ENCODE measurements around the gene TTLL11. TPM values are rescaled to one million over a fixed set of nuclear protein-coding genes. Genes with fewer than 3 reads are reported as not detected.

The TTLL11 gene
- total RNA-seq, 1 experiment from 2014 or later, result 1.6 TPM

DNA sequence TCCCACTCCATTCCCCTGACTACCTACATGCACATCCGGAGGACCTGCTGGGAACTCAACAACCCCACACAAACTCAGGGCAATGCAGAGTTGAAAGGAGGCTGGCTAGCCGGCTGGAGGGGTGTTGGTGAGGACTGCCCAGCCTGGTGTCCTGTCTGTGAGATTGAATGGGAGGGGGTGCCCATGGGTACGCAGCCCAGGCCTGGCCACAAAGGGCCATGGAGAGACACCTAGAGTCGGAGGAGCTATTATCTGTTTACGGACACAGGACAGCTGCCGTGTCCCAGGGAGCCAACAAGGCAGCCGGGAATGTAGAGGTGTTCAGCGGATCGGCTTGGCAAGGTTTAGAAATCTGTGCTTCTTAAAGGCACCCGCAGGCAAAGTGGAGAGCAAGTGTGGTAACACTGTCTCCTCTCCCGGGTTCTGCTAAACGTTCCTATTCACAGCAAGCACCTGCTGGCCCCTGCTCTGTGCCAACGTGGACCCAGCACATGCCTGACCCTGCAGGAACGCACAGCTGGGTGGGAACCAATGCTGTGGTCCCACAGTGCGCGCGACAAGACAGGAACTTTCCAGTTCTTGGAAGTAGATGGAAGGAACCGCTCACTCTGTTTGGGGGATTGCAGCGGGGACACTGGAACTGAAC, 275.0 kb downstream of the TTLL11 start:
- in situ Hi-C loops (cut with HindIII; ENCODE audit: low pct_unique_long_range_greater_than_20kb, low sequenced_read_pairs), result no loop called here
- DNase-seq (ENCODE audit: low read depth, low spot score), result no peak

DNA sequence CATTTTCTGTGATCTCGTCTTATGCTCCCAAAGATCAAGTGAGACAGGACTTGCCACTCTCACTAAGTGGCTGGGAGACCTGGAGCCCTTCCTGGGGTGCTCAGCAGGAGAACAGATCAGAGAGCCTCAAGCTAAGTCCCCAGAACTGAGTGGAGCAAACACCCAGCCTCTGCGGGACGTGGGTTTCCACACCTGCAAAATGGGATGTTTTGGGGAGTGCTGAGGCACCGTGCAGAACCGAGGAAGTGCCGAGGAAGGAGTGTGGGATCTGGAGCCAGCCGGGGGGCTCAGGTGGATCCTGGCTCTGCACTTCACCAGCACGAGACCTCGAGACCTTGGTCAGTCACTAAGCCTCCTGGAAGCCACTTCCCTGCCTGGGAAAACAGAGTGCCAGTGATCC, 275.6 kb downstream of the TTLL11 start:
- in situ Hi-C loops (cut with HindIII; ENCODE audit: low pct_unique_long_range_greater_than_20kb, low sequenced_read_pairs), result no loop called here
- DNase-seq (ENCODE audit: low read depth, low spot score), result no peak

DNA sequence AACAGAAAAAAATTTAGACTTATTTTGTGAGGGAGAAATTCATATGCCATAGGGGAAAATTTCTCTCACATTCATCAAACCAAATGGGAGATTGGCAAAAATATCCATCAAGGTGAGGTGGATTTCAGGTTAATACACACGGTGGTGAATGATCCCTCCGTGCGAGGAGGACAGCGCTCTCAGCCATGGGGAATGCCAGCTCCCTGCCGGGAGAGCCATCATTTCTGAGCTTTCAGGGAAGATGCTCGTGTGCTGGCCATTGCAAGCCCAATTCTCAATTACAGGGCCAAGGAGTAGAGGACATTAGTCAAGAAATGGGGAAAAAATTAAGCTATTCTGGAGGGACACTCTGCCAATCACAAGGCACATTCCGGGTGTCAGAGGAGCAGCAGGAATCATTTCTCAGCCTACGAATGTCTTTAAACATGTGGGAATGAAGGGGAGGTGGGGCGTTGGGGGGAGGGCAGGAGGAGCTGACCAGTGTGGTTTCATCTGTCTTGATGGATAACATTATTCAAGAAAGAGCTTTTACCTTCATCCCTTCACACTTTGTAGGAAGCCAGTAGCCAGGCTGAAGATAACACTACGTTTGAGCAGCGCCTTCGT, 276.2 kb downstream of the TTLL11 start:
- no peak for DNase-seq (ENCODE audit: low read depth, low spot score)
- in situ Hi-C loops (cut with HindIII; ENCODE audit: low pct_unique_long_range_greater_than_20kb, low sequenced_read_pairs), result no loop called here

DNA sequence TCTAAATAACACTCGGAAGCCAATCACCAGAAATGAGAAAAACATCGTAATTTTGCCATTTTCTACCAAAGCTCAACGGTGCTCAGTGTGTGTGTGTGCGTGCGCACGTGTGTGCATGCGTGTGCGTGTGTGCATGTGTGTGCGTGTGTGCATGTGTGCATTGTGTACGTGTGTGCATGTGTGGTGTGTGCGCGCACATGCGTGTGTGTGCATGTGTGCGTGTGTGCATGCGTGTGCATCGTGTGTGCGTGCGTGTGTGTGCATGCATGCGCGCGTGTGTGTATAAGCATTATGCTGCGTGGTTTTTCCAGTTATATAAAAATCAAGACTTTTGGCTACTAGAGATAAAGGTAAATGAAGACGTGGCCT, 276.7 kb downstream of the TTLL11 start:
- no peak for DNase-seq (ENCODE audit: low read depth, low spot score)
- in situ Hi-C loops (cut with HindIII; ENCODE audit: low pct_unique_long_range_greater_than_20kb, low sequenced_read_pairs), result no loop called here

DNA sequence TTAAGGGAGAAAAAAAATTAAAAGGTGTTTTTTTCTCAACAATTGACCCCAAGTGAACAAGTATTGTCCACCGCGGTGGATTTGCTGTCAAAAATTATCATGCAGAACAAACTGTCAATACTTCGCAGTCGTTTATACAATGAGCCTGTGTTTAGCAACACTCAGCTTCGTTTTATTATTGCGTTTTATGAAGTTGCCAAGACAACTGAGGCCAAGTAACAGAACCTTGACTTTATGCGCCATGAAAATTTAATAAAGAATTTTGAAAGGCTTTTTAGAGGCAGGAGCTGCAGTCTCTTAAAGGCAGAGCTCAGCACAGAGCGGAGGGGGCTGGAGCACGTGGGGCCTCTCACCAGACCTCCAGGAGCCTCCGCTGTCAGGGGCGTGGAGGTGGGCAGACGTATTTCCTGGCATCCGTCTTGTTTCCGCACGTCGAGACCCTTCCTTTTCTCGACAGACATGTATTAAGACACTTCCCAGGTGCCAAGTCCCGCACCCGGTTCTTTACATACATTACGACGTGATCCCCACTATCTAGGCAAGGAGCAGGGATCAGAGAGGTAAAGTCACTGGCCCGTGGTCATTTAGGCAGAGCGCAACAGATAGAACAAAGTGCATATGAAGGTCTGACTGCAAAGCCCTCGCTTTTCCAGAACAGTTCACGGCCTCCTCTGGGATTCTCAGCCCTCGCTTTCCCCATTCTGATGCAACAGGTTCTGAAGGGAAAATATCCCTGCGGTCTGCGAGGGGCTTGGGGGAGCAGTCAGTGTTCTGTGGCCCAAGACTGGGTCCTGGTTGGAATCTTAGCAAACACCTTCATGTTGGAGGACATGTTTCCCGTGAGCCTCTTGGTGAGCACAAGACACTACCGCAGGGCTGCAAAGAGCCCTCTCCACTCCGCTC, 277.3 kb downstream of the TTLL11 start:
- no peak for DNase-seq (ENCODE audit: low read depth, low spot score)
- in situ Hi-C loops (cut with HindIII; ENCODE audit: low pct_unique_long_range_greater_than_20kb, low sequenced_read_pairs), result no loop called here

DNA sequence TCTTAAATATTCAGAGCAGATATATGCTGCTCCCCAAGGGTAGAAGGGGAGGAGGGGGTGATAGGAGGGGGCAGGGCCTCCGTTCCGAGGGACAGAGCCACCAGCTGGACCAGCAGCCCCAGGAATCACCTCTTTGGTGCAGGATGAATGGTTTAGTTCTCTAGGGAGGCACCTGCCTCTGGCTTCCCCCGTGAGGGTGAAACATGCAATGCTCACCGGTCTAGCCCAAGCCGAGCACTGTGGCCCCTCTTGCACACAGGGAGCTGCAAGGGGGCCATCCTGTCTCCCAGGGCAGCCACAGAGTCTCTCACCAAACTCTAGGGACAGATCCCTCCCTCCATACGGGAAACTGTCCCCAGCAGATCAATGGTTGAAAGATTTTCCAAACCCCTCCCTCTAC, 278.0 kb downstream of the TTLL11 start:
- in situ Hi-C loops (cut with HindIII; ENCODE audit: low pct_unique_long_range_greater_than_20kb, low sequenced_read_pairs), result no loop called here
- DNase-seq (ENCODE audit: low read depth, low spot score), result no peak

DNA sequence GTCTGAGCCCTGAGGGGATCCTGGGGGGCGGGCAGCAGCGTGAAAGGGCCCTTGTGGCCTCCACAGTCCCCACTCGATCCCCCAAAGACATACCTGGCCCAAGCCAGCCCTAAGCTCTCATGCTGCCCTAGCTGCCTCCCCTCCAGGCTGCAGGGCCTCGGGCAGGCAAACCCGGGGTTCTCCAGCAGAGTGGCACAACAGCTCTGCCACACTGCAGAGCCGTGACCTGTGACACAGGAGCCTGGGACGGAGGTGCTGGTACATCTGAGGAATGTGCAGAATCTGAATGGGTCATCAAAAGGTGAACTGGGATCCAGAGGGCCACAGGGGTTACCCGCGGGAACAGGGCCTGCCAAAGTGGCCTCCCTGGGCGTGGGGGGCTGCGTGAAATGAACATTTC, 278.5 kb downstream of the TTLL11 start:
- DNase-seq (ENCODE audit: low read depth, low spot score), result no peak
- in situ Hi-C loops (cut with HindIII; ENCODE audit: low pct_unique_long_range_greater_than_20kb, low sequenced_read_pairs), result no loop called here

DNA sequence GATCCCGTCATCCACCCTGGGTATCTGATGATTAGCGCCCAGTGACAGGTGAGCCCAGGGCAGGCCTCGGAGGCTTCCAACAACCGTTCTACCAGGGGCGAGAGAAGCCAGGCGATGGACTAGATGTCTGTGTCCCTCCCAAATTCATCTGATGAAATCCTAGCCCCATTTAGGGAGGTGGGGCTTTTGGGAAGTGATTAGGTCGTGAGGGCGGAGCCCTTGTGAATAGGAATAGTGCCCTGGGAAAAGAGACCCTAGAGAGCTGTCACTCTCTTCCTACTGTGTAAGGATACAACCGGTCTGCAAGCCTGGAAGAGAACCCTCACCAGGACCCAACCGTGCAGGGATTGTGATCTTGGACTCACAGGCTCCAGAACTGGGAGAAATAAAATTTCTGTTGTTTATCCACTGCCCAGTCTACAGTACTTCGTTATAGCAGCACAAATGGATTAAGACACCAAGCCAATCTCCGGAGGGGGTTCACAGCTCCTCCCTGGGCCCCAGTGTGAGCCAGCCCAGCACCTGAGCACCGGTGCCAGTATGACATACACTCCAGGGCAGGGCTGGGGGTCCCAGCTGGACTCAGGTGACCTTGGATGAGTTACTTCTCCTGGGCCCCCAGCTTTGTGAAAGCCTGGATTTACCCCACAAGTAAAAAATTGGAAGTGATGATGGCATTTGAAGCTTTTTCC, 279.4 kb downstream of the TTLL11 start:
- in situ Hi-C loops (cut with HindIII; ENCODE audit: low pct_unique_long_range_greater_than_20kb, low sequenced_read_pairs), result no loop called here
- DNase-seq (ENCODE audit: low read depth, low spot score), result no peak

DNA sequence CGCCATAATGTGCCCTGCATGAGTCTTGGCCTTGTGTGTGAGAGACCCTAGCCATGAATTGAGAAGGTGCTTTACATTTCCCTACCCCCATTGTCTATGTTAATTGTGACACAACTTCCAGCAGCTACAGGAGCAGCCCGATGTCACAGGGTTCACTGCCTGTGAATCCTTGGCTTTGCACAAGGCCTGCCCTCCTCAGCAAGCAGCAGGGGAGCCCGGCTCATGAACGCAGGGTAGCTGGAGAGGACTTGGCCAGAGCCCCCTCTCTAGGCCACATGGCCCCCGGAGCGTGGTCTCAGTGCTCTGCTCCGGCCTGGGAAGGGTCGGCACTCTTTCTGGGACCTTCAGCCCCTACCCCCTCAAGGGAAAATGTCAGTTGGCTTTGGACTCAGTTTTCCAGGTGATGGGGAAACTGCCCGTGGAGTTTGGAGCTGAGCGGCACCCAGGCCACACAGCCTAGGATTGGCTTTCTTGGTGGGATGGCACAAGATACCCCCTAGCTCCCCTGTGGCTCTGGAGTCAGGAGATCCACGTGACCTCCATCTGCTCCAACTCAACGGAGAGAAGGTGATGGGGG, 280.9 kb downstream of the TTLL11 start:
- in situ Hi-C loops (cut with HindIII; ENCODE audit: low pct_unique_long_range_greater_than_20kb, low sequenced_read_pairs), result no loop called here
- no peak for DNase-seq (ENCODE audit: low read depth, low spot score)

DNA sequence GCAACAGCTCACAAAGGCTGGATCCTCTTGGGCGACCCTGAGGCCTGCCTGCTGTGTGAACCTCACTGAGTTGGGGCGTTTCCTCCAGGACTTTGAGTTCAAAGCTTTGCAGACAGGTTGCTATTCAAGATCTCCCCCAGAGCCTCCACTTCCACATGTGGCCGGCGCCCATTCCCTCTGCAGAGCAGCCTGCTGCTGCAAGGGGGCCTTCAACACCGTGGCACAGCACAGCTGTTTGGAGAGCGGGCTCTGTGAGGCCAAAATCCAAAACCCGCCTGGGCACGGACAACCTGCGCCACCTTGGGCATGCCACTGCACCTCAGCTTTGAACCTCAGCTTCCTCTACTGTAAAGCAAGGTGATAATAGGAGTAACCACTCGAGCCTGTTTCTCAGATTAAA, 281.4 kb downstream of the TTLL11 start:
- no peak for DNase-seq (ENCODE audit: low read depth, low spot score)
- in situ Hi-C loops (cut with HindIII; ENCODE audit: low pct_unique_long_range_greater_than_20kb, low sequenced_read_pairs), result no loop called here

DNA sequence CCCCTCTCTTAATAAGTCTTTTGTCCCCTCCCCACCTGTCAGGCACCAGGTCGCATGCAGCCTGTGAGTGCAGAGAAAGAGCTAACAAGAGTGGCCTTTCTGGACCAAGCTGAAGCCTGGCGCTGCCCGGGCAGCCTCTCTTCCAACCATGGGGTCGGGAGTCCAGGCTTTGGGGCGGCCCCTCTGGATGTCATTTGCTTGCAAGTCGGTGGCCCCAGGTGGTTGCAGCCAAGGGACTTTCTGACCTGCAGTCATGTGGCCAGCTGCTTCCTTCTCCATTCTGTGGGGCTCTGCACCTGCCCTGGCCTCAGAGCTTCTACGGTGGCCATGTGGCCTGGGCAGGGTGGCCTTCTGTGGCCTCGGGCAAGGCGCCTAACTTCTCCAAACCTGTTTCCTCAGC, 282.0 kb downstream of the TTLL11 start:
- DNase-seq (ENCODE audit: low read depth, low spot score), result no peak
- in situ Hi-C loops (cut with HindIII; ENCODE audit: low pct_unique_long_range_greater_than_20kb, low sequenced_read_pairs), result no loop called here

DNA sequence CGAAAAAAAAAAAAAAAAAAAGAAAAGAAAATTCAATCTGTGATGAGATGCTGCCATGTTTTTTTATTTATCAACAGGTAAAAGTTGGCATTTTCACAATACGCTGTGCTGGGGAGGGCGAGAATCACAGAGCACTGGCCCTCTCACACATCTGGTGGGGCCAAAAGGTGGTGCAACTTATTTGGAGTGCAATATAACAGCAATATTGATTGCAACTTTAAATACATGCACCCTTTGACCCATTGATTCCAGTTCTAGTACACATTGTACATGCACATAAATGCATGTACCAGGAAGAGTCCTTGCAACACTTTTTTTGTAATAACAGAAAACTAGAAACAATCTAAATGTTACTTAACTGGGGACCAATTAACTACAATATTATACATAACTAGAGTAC, 282.6 kb downstream of the TTLL11 start:
- in situ Hi-C loops (cut with HindIII; ENCODE audit: low pct_unique_long_range_greater_than_20kb, low sequenced_read_pairs), result no loop called here
- DNase-seq (ENCODE audit: low read depth, low spot score), result no peak

DNA sequence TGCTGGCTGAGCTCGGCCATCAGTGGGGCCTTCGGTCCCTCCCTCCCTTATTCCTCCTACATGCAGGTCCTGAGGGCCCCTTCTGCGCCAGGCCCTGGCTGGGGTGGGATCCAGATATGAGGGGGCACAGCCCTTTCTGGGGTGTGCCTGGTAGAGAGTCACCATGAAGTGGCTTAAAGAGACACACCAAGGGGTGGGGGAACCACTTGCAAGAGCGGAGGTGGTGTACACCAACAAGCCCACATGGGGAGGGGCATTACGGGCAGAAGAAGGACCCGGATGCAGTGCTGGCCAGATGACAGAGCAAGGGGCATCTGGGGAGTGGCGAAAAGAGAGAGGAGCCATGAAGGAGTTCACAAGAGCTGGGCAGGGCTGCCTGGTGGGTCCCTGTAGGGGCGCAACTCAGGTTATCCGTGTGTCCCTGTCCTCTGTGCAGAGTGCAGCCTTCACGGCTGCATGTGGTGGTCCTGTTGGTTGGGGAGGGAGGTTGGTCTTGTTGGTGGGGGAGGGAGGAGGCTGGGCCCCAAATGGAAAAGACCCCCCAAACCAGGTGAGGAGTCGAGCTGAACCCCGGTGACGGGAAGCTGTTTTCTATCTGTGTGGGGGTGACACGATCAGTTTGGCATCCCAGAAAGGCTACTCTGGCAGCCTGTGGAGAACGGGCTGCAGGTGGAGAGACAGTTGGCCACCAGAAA, 283.6 kb downstream of the TTLL11 start:
- in situ Hi-C loops (cut with HindIII; ENCODE audit: low pct_unique_long_range_greater_than_20kb, low sequenced_read_pairs), result no loop called here
- no peak for DNase-seq (ENCODE audit: low read depth, low spot score)

DNA sequence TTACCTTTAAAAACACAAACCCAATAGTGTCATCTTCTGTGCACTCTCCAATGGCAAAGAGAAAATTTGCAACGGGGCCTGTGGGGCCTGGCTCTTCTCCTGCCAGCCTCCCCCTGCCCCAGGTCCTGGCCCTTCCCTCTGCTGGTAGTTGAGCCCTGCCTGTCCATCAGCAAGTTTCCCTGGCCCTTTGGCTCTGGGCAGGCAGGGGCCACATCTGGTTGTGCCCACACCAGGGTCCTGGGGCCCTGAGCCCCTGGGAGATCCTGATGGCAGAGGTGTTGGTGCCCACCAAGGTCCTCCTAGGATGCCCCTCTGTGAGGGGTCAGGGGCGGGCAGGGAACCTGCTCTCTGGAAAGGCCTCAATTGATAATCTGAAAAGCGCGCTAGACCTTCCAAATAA, 284.3 kb downstream of the TTLL11 start:
- DNase-seq (ENCODE audit: low read depth, low spot score), result no peak
- in situ Hi-C loops (cut with HindIII; ENCODE audit: low pct_unique_long_range_greater_than_20kb, low sequenced_read_pairs), result no loop called here

DNA sequence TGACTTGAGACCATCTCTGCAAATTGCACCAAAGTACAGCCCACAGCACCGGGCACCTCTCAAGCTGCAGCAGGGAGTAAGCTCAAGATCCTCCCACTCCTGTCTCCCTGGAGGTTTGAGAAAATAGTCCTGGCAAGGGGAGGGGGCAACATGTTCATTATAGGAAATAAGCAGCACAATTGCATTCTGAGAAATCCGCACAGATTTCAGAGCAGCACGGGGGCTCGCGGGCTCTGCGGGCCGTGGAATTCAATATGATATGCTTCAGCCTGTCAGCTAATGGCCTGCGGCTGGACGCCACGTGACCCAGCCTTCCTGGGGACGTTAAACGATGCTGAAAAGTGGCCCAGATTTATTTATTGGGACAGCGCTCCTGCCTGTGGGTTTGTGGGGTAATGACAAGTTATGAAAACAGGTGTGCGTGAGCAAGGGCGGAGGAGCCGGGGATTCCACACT, 285.3 kb downstream of the TTLL11 start:
- no peak for DNase-seq (ENCODE audit: low read depth, low spot score)
- in situ Hi-C loops (cut with HindIII; ENCODE audit: low pct_unique_long_range_greater_than_20kb, low sequenced_read_pairs), result no loop called here

DNA sequence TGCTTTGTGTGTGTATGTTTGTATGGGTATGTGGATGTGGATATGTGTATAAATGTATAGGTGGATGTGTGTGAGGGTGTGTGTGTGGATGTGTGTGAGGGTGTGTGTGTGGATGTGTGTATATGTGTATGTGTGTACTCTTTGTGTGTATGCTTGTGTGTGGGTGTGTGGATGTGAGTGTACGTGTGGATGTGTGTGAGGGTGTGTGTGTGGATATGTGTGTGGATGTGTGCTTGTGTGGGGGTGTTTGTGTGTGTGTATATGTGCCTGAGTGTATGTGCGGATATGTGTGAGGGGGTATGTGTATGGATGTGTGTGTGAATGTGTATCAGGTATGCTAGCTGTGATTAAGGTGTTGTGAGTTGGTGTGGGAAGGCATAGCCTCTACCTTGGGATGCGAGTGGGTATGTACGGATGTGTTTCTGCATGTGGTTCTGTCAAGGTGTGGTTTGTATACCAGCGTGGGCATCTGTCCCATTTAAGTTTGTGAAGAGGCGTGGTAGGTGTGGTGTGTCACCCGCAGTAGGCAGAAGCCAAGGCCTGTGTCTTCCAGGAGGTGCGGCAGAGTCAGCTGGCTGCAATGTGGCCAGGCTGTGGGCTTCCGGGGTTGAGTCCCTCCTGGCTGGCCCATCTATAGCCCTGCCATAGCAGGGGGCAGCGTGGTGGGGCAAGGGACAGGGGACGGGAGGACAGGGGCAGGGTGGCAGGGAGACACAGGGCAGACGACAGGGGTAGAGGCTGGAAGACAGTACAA, 285.9 kb downstream of the TTLL11 start:
- in situ Hi-C loops (cut with HindIII; ENCODE audit: low pct_unique_long_range_greater_than_20kb, low sequenced_read_pairs), result no loop called here
- DNase-seq (ENCODE audit: low read depth, low spot score), result no peak

DNA sequence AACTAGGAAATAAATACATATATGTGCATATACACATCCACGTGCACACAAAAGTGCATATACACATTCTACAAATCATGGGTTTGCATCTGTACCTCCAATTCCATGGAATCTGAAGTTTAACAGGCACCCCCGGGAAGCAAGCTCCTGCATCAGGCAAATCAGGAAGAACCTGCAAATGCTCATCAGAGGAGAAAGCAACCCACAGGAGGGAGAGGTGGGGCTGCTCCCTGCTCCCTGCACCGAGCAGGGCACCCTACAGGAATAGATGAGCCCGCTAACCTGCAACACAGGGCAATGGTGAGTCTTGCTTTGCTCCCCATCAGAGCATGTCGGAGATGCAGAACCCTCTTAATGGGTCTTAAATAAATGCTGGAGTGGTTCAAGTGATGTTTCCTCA, 290.4 kb downstream of the TTLL11 start:
- in situ Hi-C loops (cut with HindIII; ENCODE audit: low pct_unique_long_range_greater_than_20kb, low sequenced_read_pairs), result no loop called here

More for the DNA sequence above, 290.4 kb downstream of the TTLL11 start:
- DNase-seq (ENCODE audit: low read depth, low spot score), result no peak
